Ishikawa (cell line): Measurements from ENCODE around the gene ICAM1.

Source experiments
- CEBPB ChIP-seq: IDR thresholded peaks from 2 replicates; pipeline ENCODE4 v1.6.1; 2012
- CREB1 ChIP-seq: IDR thresholded peaks from 2 replicates; pipeline ENCODE4 v1.6.1; 2012; ENCODE audit warnings: low read depth
- EGR1 ChIP-seq: IDR thresholded peaks from 2 replicates; pipeline ENCODE4 v1.6.1; 2012
- EP300 ChIP-seq: IDR thresholded peaks from 2 replicates; pipeline ENCODE4 v1.6.1; 2012; ENCODE audit warnings: borderline replicate concordance
- MAX ChIP-seq: IDR thresholded peaks from 2 replicates; pipeline ENCODE4 v1.6.1; 2012
- RAD21 ChIP-seq: IDR thresholded peaks from 2 replicates; pipeline ENCODE4 v1.6.1; 2012; ENCODE audit warnings: low read depth
- REST ChIP-seq: IDR thresholded peaks from 2 replicates; pipeline ENCODE4 v1.6.1; 2012; ENCODE audit warnings: low read depth, mild to moderate bottlenecking
- USF1 ChIP-seq: IDR thresholded peaks from 2 replicates; pipeline ENCODE4 v1.6.1; 2012
- YY1 ChIP-seq: IDR thresholded peaks from 2 replicates; pipeline ENCODE4 v1.6.1; 2012; ENCODE audit warnings: low read depth
- ZBTB7A ChIP-seq: IDR thresholded peaks from 2 replicates; pipeline ENCODE4 v1.6.1; 2012; ENCODE audit warnings: low read depth

- no peak; the same call in 1 of the 2 replicates for TF ChIP-seq EP300
- TF ChIP-seq CREB1 = no peak
- no peak; the same call in 1 of the 2 replicates for TF ChIP-seq MAX
- TF ChIP-seq ZBTB7A = peak; percentile 77; the same call in 1 of the 2 replicates
- TF ChIP-seq CEBPB = no peak
- TF ChIP-seq EGR1 = no peak
- TF ChIP-seq YY1 = no peak
- no peak for TF ChIP-seq RAD21
- TF ChIP-seq USF1 = no peak
- no peak for TF ChIP-seq REST
These were observed 20.8 kb downstream of the ICAM1 start for GRCh38 chr19:10291554-10292205.
